Fibroblast of skin of scalp (primary cell): ENCODE results near the gene ZC3H18.
A peak's percentile ranks its signal among the peaks of the same experiment; 100 is the strongest.

ENCODE experiments used
- DNase-seq: peaks from one replicate; pipeline ENCODE4 v3.0.0-alpha.2; 2013

ZC3H18 gene

GRCh38 chr16:88584676-88585075 lies 14.5 kb downstream of the ZC3H18 start:
- no peak for DNase-seq

GRCh38 chr16:88585269-88585668 lies 15.1 kb downstream of the ZC3H18 start:
- DNase-seq: no peak

DNA sequence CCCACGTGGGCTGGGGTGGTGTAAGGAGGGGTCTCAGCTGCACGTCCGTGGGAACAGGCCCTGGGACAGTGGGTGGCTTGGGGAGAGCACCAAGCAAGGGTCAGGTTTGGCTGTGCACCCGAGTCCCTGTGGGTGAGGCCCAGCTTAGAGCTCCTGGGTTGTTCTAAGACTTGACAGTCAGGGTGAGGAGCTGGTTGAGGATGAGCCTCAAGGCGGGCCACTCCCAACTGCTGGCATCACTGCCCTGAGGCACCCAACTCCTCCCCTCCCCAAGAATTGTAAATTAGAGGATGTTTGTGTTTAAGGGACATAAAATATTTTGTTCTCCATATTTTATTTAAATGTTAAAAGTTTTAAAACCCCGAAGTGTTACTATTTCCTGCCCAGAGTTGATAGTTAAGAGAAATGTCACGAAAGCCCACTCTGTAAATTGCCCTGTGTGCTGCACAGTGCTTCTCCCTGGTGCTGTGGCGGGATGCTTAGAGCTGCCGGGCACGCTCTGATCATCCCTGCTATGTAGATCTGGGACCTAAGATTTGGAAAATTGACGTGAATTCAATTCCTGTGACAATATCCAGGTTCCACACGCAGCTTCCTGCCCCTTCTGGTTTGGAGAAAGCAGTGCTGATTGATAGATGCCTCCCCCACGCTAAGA lies 15.9 kb downstream of the ZC3H18 start:
- DNase-seq: no peak

DNA sequence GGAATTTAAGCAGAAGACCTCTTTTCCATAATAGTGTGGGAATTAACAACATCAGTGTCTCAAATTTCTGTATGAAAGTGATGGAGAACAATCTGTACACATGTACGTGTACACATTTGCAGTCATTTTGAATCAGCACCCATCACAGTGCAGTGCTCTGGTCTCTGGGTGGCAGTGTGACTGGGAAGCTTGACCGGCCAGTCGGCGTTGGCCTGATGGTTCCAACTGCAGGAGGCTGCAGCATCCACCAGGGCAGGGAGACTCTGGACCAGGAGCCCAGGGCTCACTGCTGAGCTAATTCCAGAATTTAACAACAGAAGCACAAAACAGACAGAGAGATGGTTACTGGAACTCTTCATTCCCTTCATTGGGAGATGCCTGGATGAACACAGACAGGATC lies 17.9 kb downstream of the ZC3H18 start:
- DNase-seq: no peak

GRCh38 chr16:88588754-88589153 lies 18.6 kb downstream of the ZC3H18 start:
- no peak for DNase-seq

GRCh38 chr16:88589441-88589840 lies 19.2 kb downstream of the ZC3H18 start:
- DNase-seq: no peak

DNA sequence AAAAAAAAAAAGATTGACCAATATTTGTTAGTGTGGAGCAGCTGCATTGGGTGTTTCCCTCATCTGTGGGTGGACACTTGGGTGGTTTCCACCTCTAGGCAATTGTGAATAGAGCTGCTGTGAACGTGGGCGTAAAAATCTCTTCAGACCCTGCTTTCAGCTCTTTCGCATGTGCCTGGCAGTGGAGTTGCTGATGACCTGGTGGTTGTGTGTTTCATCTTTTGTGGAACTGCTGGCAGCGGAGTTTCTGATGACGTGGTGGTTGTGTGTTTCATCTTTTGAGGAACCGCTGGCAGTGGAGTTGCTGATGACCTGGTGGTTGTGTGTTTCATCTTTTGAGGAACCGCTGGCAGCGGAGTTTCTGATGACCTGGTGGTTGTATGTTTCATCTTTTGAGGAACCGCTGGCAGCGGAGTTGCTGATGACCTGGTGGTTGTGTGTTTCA lies 21.4 kb downstream of the ZC3H18 start:
- no peak for DNase-seq

DNA sequence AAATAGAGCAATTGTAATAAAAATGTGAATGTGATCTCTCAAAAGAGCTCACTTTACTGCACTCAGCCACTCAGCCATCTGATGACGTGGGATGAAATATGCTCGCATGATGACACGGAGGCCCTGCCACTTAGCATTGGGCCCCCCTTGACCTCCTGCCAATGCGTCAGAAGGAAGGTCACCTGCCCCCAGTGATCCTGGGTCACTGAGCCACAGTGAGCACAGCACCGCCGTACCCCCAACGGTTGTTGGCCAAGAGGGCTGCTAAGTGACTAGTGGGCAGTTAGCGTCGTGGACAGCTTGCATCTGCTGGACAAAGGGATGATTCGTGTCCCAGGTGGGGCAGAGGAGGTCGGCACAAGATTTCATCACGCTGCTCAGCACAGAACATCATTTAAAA lies 22.9 kb downstream of the ZC3H18 start:
- no peak for DNase-seq

DNA sequence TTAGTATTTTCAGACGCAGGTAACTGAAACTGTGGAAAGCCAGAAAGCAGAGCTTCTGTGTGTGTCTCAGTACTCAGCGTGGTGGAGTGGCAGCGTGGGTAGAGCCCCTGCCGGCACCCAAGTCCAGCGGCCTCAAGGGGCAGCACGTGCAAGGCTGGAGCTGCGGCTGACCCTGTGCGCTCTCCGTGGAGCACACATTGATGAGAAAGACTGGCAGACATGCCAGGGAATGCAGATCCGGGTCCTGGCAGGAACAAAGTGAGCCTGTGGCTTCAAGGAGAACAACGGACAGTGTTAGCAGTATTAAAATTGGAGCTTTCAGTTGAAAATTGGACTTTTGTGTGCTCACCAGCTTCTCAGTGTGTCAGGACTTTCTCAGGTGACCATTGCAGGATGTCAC lies 23.3 kb downstream of the ZC3H18 start:
- DNase-seq: no peak

DNA sequence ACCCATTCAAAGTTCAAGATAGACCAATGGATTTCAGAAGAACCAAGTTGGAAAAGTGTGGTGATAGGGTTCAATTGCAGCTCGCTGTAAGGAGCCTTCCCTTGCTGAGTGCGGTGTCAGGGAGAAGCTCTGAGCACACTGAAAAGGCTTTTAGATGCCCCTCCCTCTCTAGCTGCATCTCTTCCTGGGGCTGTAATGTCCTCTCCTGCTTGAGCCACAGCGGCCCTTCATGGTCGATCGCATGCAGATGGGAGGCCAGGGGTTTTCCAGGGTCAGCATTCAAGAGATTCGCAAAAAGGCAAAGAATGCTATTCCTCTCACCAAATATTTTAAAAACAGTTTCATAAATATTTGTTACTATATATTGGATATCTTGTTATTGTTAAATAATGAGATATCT lies 23.7 kb downstream of the ZC3H18 start:
- DNase-seq: no peak

GRCh38 chr16:88595101-88595500 lies 24.9 kb downstream of the ZC3H18 start:
- no peak for DNase-seq

DNA sequence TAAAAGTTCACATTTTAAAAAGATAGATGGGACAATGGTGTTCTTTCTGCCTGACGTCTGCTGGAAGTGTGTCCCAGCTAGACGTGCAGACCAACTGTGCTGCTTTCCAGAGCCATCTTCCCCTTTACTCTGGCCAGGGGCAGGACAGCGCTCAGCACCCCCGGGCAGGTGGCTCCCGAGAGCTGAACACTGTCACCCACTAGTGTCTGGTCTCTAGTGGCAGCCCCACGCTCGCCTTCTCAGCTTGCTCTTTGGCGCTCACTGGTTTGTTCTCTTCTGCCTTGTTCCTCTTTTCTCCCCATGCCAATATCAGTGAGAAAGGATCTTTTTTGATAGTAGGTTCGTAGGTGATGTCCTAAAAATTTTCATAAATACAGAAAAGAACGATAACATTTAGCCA lies 25.7 kb downstream of the ZC3H18 start:
- DNase-seq: no peak

GRCh38 chr16:88596483-88596882 lies 26.3 kb downstream of the ZC3H18 start:
- DNase-seq: peak; percentile 8

- DNase-seq: no peak
Observed at GRCh38 chr16:88597856-88598491, 27.8 kb downstream of the ZC3H18 start.

DNA sequence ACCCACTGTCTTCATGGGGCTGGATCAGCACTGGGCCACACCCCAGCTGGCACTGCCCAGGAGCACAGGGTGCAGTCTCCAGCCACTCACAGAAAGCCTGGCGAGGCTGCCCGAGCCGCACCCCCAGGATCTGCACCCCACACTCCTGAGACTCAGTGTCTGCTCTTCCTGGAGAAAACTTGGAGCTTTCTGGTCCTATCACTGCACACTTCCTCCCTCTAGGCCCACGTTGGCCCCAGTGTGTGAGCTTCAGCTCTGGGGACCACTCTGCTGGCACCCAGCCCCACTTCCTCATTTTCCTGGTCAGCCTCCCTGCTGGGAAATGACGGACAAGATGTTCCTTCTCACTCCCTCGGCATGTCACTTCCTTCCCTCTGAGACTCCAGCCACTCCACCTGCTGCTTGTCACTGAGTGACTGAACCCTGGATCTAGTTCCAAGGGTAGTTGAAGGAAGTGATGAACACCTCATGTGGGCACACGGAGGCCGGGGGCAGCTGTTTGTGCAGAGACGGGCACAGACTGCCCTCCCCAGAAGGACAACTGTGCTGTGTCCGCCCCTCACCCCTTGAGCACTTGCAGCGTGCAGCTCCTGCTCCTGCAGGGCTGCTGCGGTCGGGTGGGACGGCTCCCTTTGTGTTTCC lies 29.0 kb downstream of the ZC3H18 start:
- no peak for DNase-seq

GRCh38 chr16:88599825-88600538 lies 29.8 kb downstream of the ZC3H18 start:
- DNase-seq: no peak

DNA sequence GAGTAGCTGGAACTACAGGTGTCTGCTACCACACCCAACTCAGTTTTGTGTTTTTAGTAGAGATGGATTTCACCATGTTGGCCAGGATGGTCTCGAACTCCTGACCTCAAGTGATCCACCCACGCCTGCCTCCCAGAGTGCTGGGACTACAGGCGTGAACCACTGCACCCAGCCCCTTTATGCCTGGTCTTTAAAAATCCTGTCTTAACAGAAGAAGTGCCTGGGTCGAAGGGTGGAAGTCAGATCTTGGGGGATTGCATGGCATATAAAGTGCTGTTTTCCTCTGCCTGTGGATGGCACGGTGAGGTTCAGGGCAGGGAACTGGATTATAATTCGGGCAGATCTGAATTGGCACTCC lies 30.3 kb downstream of the ZC3H18 start:
- DNase-seq: no peak

GRCh38 chr16:88601313-88602036 lies 31.3 kb downstream of the ZC3H18 start:
- no peak for DNase-seq

DNA sequence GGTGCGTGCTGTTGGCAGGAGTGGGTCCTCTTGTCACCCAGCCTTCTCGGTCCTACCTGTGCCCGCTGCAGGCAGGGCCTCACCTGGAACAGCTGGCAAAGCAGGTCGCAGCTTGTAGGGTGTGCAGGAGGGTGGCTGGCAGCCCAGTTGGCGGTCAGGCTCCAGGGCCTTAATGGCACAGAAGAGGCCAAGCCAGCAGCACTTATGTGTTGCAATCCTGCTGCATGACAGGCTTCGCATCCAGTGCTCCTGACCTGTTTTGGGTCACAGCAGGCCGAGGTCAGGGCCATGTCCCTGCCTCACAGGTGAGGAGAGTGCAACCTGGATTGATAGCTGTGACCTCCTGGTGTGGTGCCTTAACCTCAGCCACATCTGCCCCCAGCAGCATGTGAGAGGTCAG lies 31.9 kb downstream of the ZC3H18 start:
- DNase-seq: no peak

DNA sequence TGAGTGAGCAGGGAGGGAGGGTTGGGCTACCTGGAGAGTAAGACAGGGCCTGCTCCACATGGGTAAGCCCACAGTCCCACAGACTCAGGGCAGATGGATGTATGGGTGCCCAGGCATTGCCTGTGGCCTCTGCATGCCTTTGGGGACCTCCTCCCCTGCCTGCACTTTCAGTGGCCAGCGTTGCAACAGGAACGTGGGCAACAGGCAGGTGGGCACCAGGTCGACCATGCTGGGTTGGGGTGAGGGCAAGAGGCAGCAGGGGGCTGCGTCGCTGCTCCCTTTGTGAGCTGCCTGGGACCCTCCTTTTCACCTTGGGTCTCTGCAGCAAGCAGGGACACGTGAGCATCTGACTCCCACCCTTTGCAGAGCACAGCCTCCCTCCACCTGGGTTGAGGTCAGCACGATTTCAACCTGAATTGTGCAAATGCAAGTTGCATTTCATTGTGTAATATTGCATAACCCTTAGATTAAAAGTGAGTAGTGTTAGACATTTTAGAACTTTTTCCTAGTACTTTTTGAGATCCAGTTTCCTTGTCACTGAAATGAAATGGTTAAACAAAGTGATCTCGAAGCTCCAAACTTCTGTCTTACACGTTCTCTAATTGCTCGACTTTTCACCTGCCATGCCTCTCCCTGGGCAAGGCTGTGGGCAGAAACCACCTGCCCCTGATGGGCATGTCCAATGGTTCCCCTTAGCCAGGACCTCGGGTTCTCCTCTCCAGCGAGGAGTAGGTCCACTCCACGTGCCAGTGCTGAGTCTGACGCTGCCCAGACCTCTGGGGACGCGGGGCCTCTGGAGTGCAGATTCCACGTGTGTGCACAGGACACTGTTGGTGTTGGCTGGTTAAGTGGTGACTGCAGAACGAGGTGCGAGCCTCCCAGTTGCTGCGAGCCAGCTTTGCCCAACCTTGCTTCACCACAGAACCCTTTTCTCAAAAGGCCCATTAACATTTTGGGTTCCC lies 35.3 kb downstream of the ZC3H18 start:
- no peak for DNase-seq

GRCh38 chr16:88606148-88606757 lies 36.0 kb downstream of the ZC3H18 start:
- no peak for DNase-seq
